Measurements from ENCODE around the gene CERK. TPM values are rescaled to one million over a fixed set of nuclear protein-coding genes. Genes with fewer than 3 reads are reported as not detected.

The CERK gene
- total and polyA plus RNA-seq, 4 donors: 7.9 to 24.3 (median 10.2) TPM

GRCh38 chr22:46688949-46689348 is 49.1 kb downstream of the CERK start:
- whole genome bisulfite sequencing: 86% methylated on average over 11 of the region's 11 CpGs
- Histone ChIP-seq H3K27me3 (ENCODE audit: control insufficient read depth in 4 of 4, insufficient read depth in 4 of 4, low read length in 3 of 4) (no peaks in the 10 kb centered on the region), H3K36me3 (ENCODE audit: control insufficient read depth in 4 of 4, insufficient read depth in 3 of 4, low read depth in 1 of 4, low read length in 3 of 4) (peaks cover 18 to 59% (median 37%) of the 10 kb centered on the region in 4 donors), H3K4me3 (ENCODE audit: low read depth in 1 of 3, low read length in 3 of 3) (no peak overlapping the region), H3K9me3 (ENCODE audit: control insufficient read depth in 4 of 4, low read length in 3 of 4) (no peaks in the 10 kb centered on the region), H3K27ac (ENCODE audit: low read depth in 1 of 2, low read length in 2 of 2) (no peak overlapping the region), H3K9ac (ENCODE audit: low read depth in 1 of 2, low read length in 2 of 2) (no peak overlapping the region), H3K4me1 (ENCODE audit: control insufficient read depth in 4 of 4, insufficient read depth in 4 of 4, low read length in 3 of 4) (no peaks in the 10 kb centered on the region)
- no peak for DNase-seq (ENCODE audit: low spot score)
- TF ChIP-seq MAX (IDR thresholded peaks at IDR 0.05): no peak

GRCh38 chr22:46687460-46687859 is 50.6 kb downstream of the CERK start:
- Histone ChIP-seq H3K27ac (ENCODE audit: low read depth in 1 of 2, low read length in 2 of 2) (no peak overlapping the region), H3K4me1 (ENCODE audit: control insufficient read depth in 4 of 4, insufficient read depth in 4 of 4, low read length in 3 of 4) (no peaks in the 10 kb centered on the region), H3K9me3 (ENCODE audit: control insufficient read depth in 4 of 4, low read length in 3 of 4) (no peaks in the 10 kb centered on the region), H3K36me3 (ENCODE audit: control insufficient read depth in 4 of 4, insufficient read depth in 3 of 4, low read depth in 1 of 4, low read length in 3 of 4) (peaks cover 18 to 49% (median 32%) of the 10 kb centered on the region in 4 donors), H3K4me3 (ENCODE audit: low read depth in 1 of 3, low read length in 3 of 3) (no peak overlapping the region), H3K9ac (ENCODE audit: low read depth in 1 of 2, low read length in 2 of 2) (no peak overlapping the region), H3K27me3 (ENCODE audit: control insufficient read depth in 4 of 4, insufficient read depth in 4 of 4, low read length in 3 of 4) (no peaks in the 10 kb centered on the region)
- WGBS: 96% methylated on average over 15 of the region's 15 CpGs
- DNase-seq (ENCODE audit: low spot score): no peak
- TF ChIP-seq REST (IDR thresholded peaks at IDR 0.05) (no peak), ATF3 (IDR thresholded peaks at IDR 0.05) (no peak), YY1 (IDR thresholded peaks at IDR 0.05) (no peak), FOXA1 (IDR thresholded peaks at IDR 0.05) (no peak), JUND (IDR thresholded peaks at IDR 0.05) (no peak), HNF4G (IDR thresholded peaks at IDR 0.05) (no peak), GABPA (IDR thresholded peaks at IDR 0.05 in 1 of 2, conservative IDR thresholded peaks at IDR 0.05 in 1 of 2) (no peak), CTCF (IDR thresholded peaks at IDR 0.05; ENCODE audit: low read depth, low read length, missing input control) (no peak), RAD21 (IDR thresholded peaks at IDR 0.05) (no peak), FOXA2 (IDR thresholded peaks at IDR 0.05) (no peak), RXRA (IDR thresholded peaks at IDR 0.05) (no peak), MAX (IDR thresholded peaks at IDR 0.05) (no peak), TAF1 (conservative IDR thresholded peaks at IDR 0.05) (no peak), SP1 (IDR thresholded peaks at IDR 0.05) (no peak), HNF4A (conservative IDR thresholded peaks at IDR 0.05) (no peak), NR2F2 (IDR thresholded peaks at IDR 0.05) (no peak)
